Panc1 (cell line): Measurements from ENCODE around the gene GPR156. TPM values are rescaled to one million over a fixed set of nuclear protein-coding genes. Genes with fewer than 3 reads are reported as not detected.

Experiments
- ATAC-seq: fragments of 200-7000 bp; cut with Tn5 transposase; 2 replicates; pipeline ENCODE4 v1.9.1; 2020; ENCODE audit warnings: mild to moderate bottlenecking, moderate library complexity
- BruUV-seq: library from RNA; stranded (reverse); fragments of 400-500 nt; replicated peaks from 2 replicates; lab custom pipeline; 2021; lab: Mats Ljungman, UMichigan
- CTCF ChIA-PET: fragments of 300-600 bp; sonication (Branson Sonifier 250); formaldehyde crosslinking; loops from one replicate; lab custom pipeline; 2022; ENCODE audit warnings: antibody characterized with exemption; lab: Charles Lee
- POLR2A ChIA-PET: fragments of 300-600 bp; sonication (Branson Sonifier 250); formaldehyde crosslinking; loops from one replicate; lab custom pipeline; 2022; ENCODE audit warnings: antibody characterized with exemption; lab: Charles Lee
- DNase-seq: peaks from one replicate; pipeline ENCODE4 v3.0.0-alpha.2; 2010; ENCODE audit warnings: low read depth, low spot score
- H3K27ac ChIP-seq: 2 replicates; pipeline ENCODE4 v1.5.1; 2011; ENCODE audit warnings: mild to moderate bottlenecking, low read length, inconsistent platforms
- H3K27me3 ChIP-seq: fragments of 200-500 bp; sonication (Bioruptor generic); 2 replicates; pipeline ENCODE4 v1.6.0; 2014; ENCODE audit warnings: low read length, inconsistent platforms; ENCODE audit not compliant: control insufficient read depth, insufficient read depth
- H3K36me3 ChIP-seq: fragments of 200-500 bp; sonication (Bioruptor generic); 2 replicates; pipeline ENCODE4 v1.5.1; 2014; ENCODE audit warnings: inconsistent platforms, mild to moderate bottlenecking, low read length, moderate library complexity; ENCODE audit not compliant: control insufficient read depth, insufficient read depth
- H3K4me1 ChIP-seq: 2 replicates; pipeline ENCODE4 v1.5.1; 2011; ENCODE audit warnings: inconsistent platforms, mild to moderate bottlenecking, low read length, moderate library complexity; ENCODE audit not compliant: control insufficient read depth, insufficient read depth
- H3K4me3 ChIP-seq, 2 experiments: 2 replicates each; pipeline ENCODE4 v1.5.1; 2011 to 2012; ENCODE audit warnings: low read depth in 2 of 2, low read length in 2 of 2, mild to moderate bottlenecking in 2 of 2, inconsistent platforms in 1 of 2, moderate library complexity in 1 of 2
- H3K9me3 ChIP-seq: fragments of 200-500 bp; sonication (Bioruptor generic); 2 replicates; pipeline ENCODE4 v1.5.1; 2014; ENCODE audit warnings: low read depth, mild to moderate bottlenecking, inconsistent platforms, low read length, moderate library complexity; ENCODE audit not compliant: control insufficient read depth, insufficient read depth
- CTCF ChIP-seq: fragments of 450-650 bp; IDR thresholded peaks from 2 replicates; pipeline ENCODE4 v1.5.1; 2017; ENCODE audit warnings: mild to moderate bottlenecking
- POLR2AphosphoS5 ChIP-seq: IDR thresholded peaks from 2 replicates; pipeline ENCODE4 v1.6.1; 2012; ENCODE audit warnings: mild to moderate bottlenecking, low read depth, low read length, moderate library complexity
- REST ChIP-seq, 2 experiments: IDR thresholded peaks; 2 replicates each; pipeline ENCODE4 v1.6.1; 2011 to 2012; ENCODE audit warnings: low read depth in 2 of 2, control low read depth in 1 of 2, low read length in 1 of 2, mild to moderate bottlenecking in 1 of 2, moderate library complexity in 1 of 2; ENCODE audit not compliant: insufficient read depth in 1 of 2
- SIN3A ChIP-seq: IDR thresholded peaks from 2 replicates; pipeline ENCODE4 v1.6.1; 2012; ENCODE audit warnings: low read depth, mild to moderate bottlenecking, low read length, moderate library complexity, borderline replicate concordance; ENCODE audit not compliant: insufficient read depth
- TCF7L2 ChIP-seq: IDR thresholded peaks from 2 replicates; pipeline ENCODE4 v1.6.1; 2011; ENCODE audit warnings: mild to moderate bottlenecking, low read depth, low read length, inconsistent platforms
- in situ Hi-C: cut with HindIII; loops from 2 replicates; pipeline ENCODE4 v1.10.0; 2016; ENCODE audit warnings: low sequenced_read_pairs, low pct_unique_long_range_greater_than_20kb
- intact Hi-C: fragments of 100-400 bp; cut with micrococcal nuclease; formaldehyde crosslinking; loops from one replicate; pipeline ENCODE4 v1.10.0; 2022; ENCODE audit not compliant: unreplicated experiment
- total RNA-seq: library from RNA; stranded (reverse); gene quantifications from one replicate; pipeline ENCODE4 v1.2.1, GENCODE V29; 2021; ENCODE audit not compliant: unreplicated experiment

The GPR156 gene
- total RNA-seq, 1 experiment from 2014 or later: 0.39 TPM

GRCh38 chr3:120180731-120181412 lies 104.2 kb downstream of the GPR156 start:
- H3K4me1 ChIP-seq: no peaks in the 10 kb centered on the region; the same call in 1 of the 2 replicates
- no peaks in the 10 kb centered on the region for H3K36me3 ChIP-seq
- in situ Hi-C loops: no loop called here
- H3K27ac ChIP-seq: no peak overlapping the region
- intact Hi-C loops: no loop called here
- DNase-seq (no peak), ATAC-seq (no peak)
- CTCF ChIA-PET: no interaction called here
- no peaks in the 10 kb centered on the region for H3K27me3 ChIP-seq
- POLR2A ChIA-PET: no interaction called here
- H3K4me3 ChIP-seq: no peak overlapping the region
- no peaks in the 10 kb centered on the region for H3K9me3 ChIP-seq
- no TSS peak for BruUV-seq
- TF ChIP-seq CTCF (no peak), POLR2AphosphoS5 (no peak), REST (IDR thresholded peaks at IDR 0.05; ENCODE audit: insufficient read depth in 1 of 2, low read depth in 2 of 2, low read length in 1 of 2) (no peak), TCF7L2 (no peak), SIN3A (no peak)

- ChIA-PET POLR2A (interaction anchor here (0.6 kb wide), 1 partner anchor 381 kb away, joined by 3 read pairs; no protein-coding TSS in a partner anchor), CTCF (interaction anchor here (1.2 kb wide), 1 partner anchor 347 kb away, joined by 3 read pairs; no protein-coding TSS in a partner anchor)
- intact Hi-C loops: no loop called here
- TF ChIP-seq POLR2AphosphoS5: no peak
- TF ChIP-seq CTCF: no peak
- Histone ChIP-seq H3K9me3 (no peaks in the 10 kb centered on the region), H3K4me1 (no peaks in the 10 kb centered on the region; the same call in 1 of the 2 replicates), H3K27me3 (no peaks in the 10 kb centered on the region), H3K27ac (no peak overlapping the region), H3K4me3 (no peak overlapping the region), H3K36me3 (no peaks in the 10 kb centered on the region)
- no peak for ATAC-seq
- in situ Hi-C loops: no loop called here
- no peak for DNase-seq
- BruUV-seq: no TSS peak
These were observed 107.2 kb downstream of the GPR156 start for GRCh38 chr3:120177707-120178306.
